PC-3 (cell line): ENCODE data around the gene CCDC191.

Experiments used
- EZH2 ChIP-seq: fragments of 300-600 bp; sonication (generic); IDR thresholded peaks from one replicate; pipeline ENCODE4 v1.6.1; 2017; ENCODE audit warnings: antibody characterized with exemption, mild to moderate bottlenecking, low read length; ENCODE audit not compliant: unreplicated experiment
- EZH2phosphoT487 ChIP-seq: fragments of 300-600 bp; sonication (generic); IDR thresholded peaks from 2 replicates; pipeline ENCODE4 v1.6.1; 2018; ENCODE audit warnings: mild to moderate bottlenecking, antibody characterized with exemption, low read length, borderline replicate concordance
- TF ChIP-seq, protein P1 (sequence below): fragments of 300-600 bp; sonication (generic); conservative IDR thresholded peaks from 2 replicates; pipeline ENCODE4 v1.5.1; 2017; ENCODE audit warnings: antibody characterized with exemption, low read depth, mild to moderate bottlenecking, low read length

DNA sequence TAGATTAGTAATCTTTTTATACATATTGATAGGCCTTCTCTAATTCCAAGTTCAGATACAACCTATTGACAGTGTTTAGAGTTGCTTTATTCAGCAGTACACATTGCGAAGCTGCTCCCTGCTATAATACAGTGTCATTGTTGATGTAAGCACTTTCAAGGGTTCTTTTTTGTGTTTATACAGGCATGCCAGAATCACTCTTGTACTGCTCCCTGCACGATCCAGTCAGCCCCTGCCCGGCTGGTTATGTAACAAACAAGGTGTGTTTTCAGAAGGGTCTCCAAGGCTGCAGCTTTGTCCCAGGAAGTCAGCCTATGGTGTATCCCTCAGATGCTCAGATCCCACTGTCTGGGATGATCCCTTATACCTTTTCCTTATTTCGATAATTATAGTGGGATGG lies 11.5 kb upstream of the CCDC191 start:
- TF ChIP-seq, protein P1, sequence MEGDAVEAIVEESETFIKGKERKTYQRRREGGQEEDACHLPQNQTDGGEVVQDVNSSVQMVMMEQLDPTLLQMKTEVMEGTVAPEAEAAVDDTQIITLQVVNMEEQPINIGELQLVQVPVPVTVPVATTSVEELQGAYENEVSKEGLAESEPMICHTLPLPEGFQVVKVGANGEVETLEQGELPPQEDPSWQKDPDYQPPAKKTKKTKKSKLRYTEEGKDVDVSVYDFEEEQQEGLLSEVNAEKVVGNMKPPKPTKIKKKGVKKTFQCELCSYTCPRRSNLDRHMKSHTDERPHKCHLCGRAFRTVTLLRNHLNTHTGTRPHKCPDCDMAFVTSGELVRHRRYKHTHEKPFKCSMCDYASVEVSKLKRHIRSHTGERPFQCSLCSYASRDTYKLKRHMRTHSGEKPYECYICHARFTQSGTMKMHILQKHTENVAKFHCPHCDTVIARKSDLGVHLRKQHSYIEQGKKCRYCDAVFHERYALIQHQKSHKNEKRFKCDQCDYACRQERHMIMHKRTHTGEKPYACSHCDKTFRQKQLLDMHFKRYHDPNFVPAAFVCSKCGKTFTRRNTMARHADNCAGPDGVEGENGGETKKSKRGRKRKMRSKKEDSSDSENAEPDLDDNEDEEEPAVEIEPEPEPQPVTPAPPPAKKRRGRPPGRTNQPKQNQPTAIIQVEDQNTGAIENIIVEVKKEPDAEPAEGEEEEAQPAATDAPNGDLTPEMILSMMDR: no peak
- TF ChIP-seq EZH2 (no peak), EZH2phosphoT487 (no peak)
